AG04450 (cell line): ENCODE measurements around the gene RFTN1. TPM values are rescaled to one million over a fixed set of nuclear protein-coding genes. Genes with fewer than 3 reads are reported as not detected.

Experiments
- CTCF ChIA-PET: fragments of 300-600, 350-600 bp; formaldehyde crosslinking; extraction: SDS; loops from one replicate; lab custom pipeline; 2022; ENCODE audit warnings: antibody characterized with exemption, inconsistent platforms; lab: Charles Lee
- POLR2A ChIA-PET: fragments of 350-600 bp; formaldehyde crosslinking; extraction: SDS; loops from one replicate; lab custom pipeline; 2021; ENCODE audit warnings: antibody characterized with exemption, inconsistent platforms; lab: Yijun Ruan, JAX
- DNase-seq: peaks from one replicate; pipeline ENCODE4 v3.0.0-alpha.2; 2011; ENCODE audit warnings: low read depth, low spot score
- H3K27ac ChIP-seq: one replicate; pipeline ENCODE4 v1.5.1; 2012; ENCODE audit warnings: low read depth, low read length, control low read depth
- H3K27me3 ChIP-seq: one replicate; pipeline ENCODE4 v1.6.0; 2012; ENCODE audit warnings: low read length; ENCODE audit not compliant: control insufficient read depth, insufficient read depth
- H3K4me3 ChIP-seq: 2 replicates; pipeline ENCODE4 v1.5.1; 2011; ENCODE audit warnings: mild to moderate bottlenecking, low read depth, low read length, control low read depth
- H3K9me3 ChIP-seq: 2 replicates; pipeline ENCODE4 v1.5.1; 2012; ENCODE audit warnings: low read length; ENCODE audit not compliant: control insufficient read depth, insufficient read depth
- CTCF ChIP-seq: IDR thresholded peaks from 2 replicates; pipeline ENCODE4 v1.5.1; 2011; ENCODE audit warnings: low read depth, low read length, control low read depth, inconsistent platforms
- polyA plus RNA-seq: library from polyadenylated mRNA; depleted of rRNA; stranded (reverse); fragments of >200 nt; gene quantifications from 2 replicates; pipeline ENCODE4 v1.2.3, GENCODE V29; 2011

RFTN1 gene
- polyA plus RNA-seq, 1 experiment: 97.3 TPM

- Histone ChIP-seq H3K27ac (no peak overlapping the region), H3K27me3 (peaks cover 11% of the 10 kb centered on the region), H3K9me3 (no peaks in the 10 kb centered on the region; the same call in 1 of the 2 replicates), H3K4me3 (no peak overlapping the region)
- DNase-seq: no peak
- ChIA-PET POLR2A (no interaction called here), CTCF (interaction anchor here (1.0 to 7.6 kb wide), 8 partner anchors 10 to 284 kb away, joined by 3 to 119 read pairs (median 5); partner anchors contain the start of genes DPH3 and OXNAD1)
- TF ChIP-seq CTCF: no peak
Measured at GRCh38 chr3:16551342-16551976, 38.0 kb upstream of the RFTN1 start.

GRCh38 chr3:16550676-16551341, 37.3 kb upstream of the RFTN1 start:
- POLR2A ChIA-PET: interaction anchor here (0.7 kb wide), 1 partner anchor 698 kb away, joined by 3 read pairs; no protein-coding TSS in a partner anchor
- peak; percentile 90 for TF ChIP-seq CTCF
- Histone ChIP-seq H3K9me3 (no peaks in the 10 kb centered on the region; the same call in 1 of the 2 replicates), H3K4me3 (no peak overlapping the region), H3K27me3 (peaks cover 11% of the 10 kb centered on the region), H3K27ac (no peak overlapping the region)
- CTCF ChIA-PET: interaction anchor here (0.6 to 7.6 kb wide), 17 partner anchors 13 to 303 kb away, joined by 3 to 119 read pairs (median 4); partner anchors contain the start of genes DPH3 and OXNAD1
- peak; percentile 69 for DNase-seq

- Histone ChIP-seq H3K27me3 (peaks cover 11% of the 10 kb centered on the region), H3K27ac (no peak overlapping the region), H3K9me3 (no peaks in the 10 kb centered on the region; the same call in 1 of the 2 replicates), H3K4me3 (no peak overlapping the region)
- DNase-seq: no peak
- CTCF ChIA-PET: interaction anchor here (0.6 to 7.6 kb wide), 13 partner anchors 14 to 302 kb away, joined by 3 to 119 read pairs (median 4); partner anchors contain the start of genes DPH3 and OXNAD1
- no peak for TF ChIP-seq CTCF
- POLR2A ChIA-PET: interaction anchor here (0.7 kb wide), 1 partner anchor 697 kb away, joined by 3 read pairs; no protein-coding TSS in a partner anchor
Measured at GRCh38 chr3:16550305-16550675, 36.8 kb upstream of the RFTN1 start.

GRCh38 chr3:16548721-16549120, 35.2 kb upstream of the RFTN1 start:
- Histone ChIP-seq H3K27me3 (peaks cover 4% of the 10 kb centered on the region), H3K4me3 (no peak overlapping the region), H3K27ac (no peak overlapping the region), H3K9me3 (no peaks in the 10 kb centered on the region)
- TF ChIP-seq CTCF: no peak
- peak; percentile 20 for DNase-seq
- POLR2A ChIA-PET: no interaction called here
- CTCF ChIA-PET: interaction anchor here (2.3 kb wide), 1 partner anchor 258 kb away, joined by 12 read pairs; no protein-coding TSS in a partner anchor
